H9 (cell line): Measurements from ENCODE around the gene INPP5A. TPM values are rescaled to one million over a fixed set of nuclear protein-coding genes. Genes with fewer than 3 reads are reported as not detected.

Experiments used
- DNase-seq: peaks from one replicate; pipeline ENCODE4 v3.0.0-alpha.2; 2017
- H2AFZ ChIP-seq: one replicate; pipeline ENCODE4 v1.6.1; 2013; ENCODE audit warnings: mild to moderate bottlenecking, low read length, control low read depth, moderate library complexity
- H2AK5ac ChIP-seq: 2 replicates; pipeline ENCODE4 v1.6.1; 2013; ENCODE audit warnings: low read length, control low read depth, mixed read lengths; ENCODE audit not compliant: insufficient read length
- H2BK120ac ChIP-seq: one replicate; pipeline ENCODE4 v1.6.1; 2013; ENCODE audit warnings: low read depth, mild to moderate bottlenecking, low read length, control low read depth, inconsistent platforms; ENCODE audit not compliant: poor library complexity, severe bottlenecking
- H2BK12ac ChIP-seq: 2 replicates; pipeline ENCODE4 v1.6.1; 2013; ENCODE audit warnings: low read length, control low read depth, mixed read lengths, low read depth; ENCODE audit not compliant: insufficient read length
- H2BK15ac ChIP-seq: 2 replicates; pipeline ENCODE4 v1.6.1; 2013; ENCODE audit warnings: low read depth, low read length, control low read depth
- H2BK20ac ChIP-seq: one replicate; pipeline ENCODE4 v1.6.1; 2013; ENCODE audit warnings: low read depth, mild to moderate bottlenecking, low read length, control low read depth, inconsistent platforms; ENCODE audit not compliant: poor library complexity, severe bottlenecking
- H2BK5ac ChIP-seq: 2 replicates; pipeline ENCODE4 v1.6.1; 2013; ENCODE audit warnings: low read length, control low read depth, mixed read lengths; ENCODE audit not compliant: insufficient read length
- H3K14ac ChIP-seq: 2 replicates; pipeline ENCODE4 v1.6.1; 2013; ENCODE audit warnings: low read length, control low read depth; ENCODE audit not compliant: insufficient read depth
- H3K18ac ChIP-seq: 2 replicates; pipeline ENCODE4 v1.6.1; 2013; ENCODE audit warnings: low read depth, mild to moderate bottlenecking, mixed read lengths, low read length, control low read depth; ENCODE audit not compliant: insufficient read length
- H3K23ac ChIP-seq: 2 replicates; pipeline ENCODE4 v1.6.1; 2013; ENCODE audit warnings: low read length, control low read depth, mixed read lengths, low read depth; ENCODE audit not compliant: insufficient read length
- H3K23me2 ChIP-seq: 2 replicates; pipeline ENCODE4 v1.6.1; 2013; ENCODE audit warnings: low read depth, mild to moderate bottlenecking, mixed read lengths, low read length, control low read depth; ENCODE audit not compliant: insufficient read length, poor library complexity, severe bottlenecking
- H3K27ac ChIP-seq: 2 replicates; pipeline ENCODE4 v1.5.1; 2013; ENCODE audit warnings: low read length, control low read depth, mixed read lengths, low read depth; ENCODE audit not compliant: insufficient read length
- H3K27me3 ChIP-seq: 2 replicates; pipeline ENCODE4 v1.6.1; 2013; ENCODE audit warnings: low read length, control low read depth, inconsistent platforms; ENCODE audit not compliant: insufficient read depth
- H3K4ac ChIP-seq: 2 replicates; pipeline ENCODE4 v1.6.1; 2013; ENCODE audit warnings: low read depth, mild to moderate bottlenecking, control low read depth, inconsistent platforms, low read length, moderate library complexity
- H3K4me1 ChIP-seq: 2 replicates; pipeline ENCODE4 v1.6.1; 2013; ENCODE audit warnings: low read length, control low read depth, inconsistent platforms; ENCODE audit not compliant: insufficient read depth
- H3K4me2 ChIP-seq: 2 replicates; pipeline ENCODE4 v1.6.1; 2013; ENCODE audit warnings: low read length, control low read depth, mixed read lengths; ENCODE audit not compliant: insufficient read length, insufficient read depth
- H3K56ac ChIP-seq: 2 replicates; pipeline ENCODE4 v1.6.1; 2013; ENCODE audit warnings: low read depth, mild to moderate bottlenecking, mixed read lengths, low read length, control low read depth; ENCODE audit not compliant: insufficient read length
- H3K79me1 ChIP-seq: 2 replicates; pipeline ENCODE4 v1.6.1; 2013; ENCODE audit warnings: low read depth, mild to moderate bottlenecking, moderate library complexity, low read length, control low read depth, inconsistent platforms; ENCODE audit not compliant: insufficient read depth, poor library complexity, severe bottlenecking
- H3K79me2 ChIP-seq: 2 replicates; pipeline ENCODE4 v1.6.1; 2013; ENCODE audit warnings: low read length, control low read depth, inconsistent platforms; ENCODE audit not compliant: insufficient read depth
- H3K9ac ChIP-seq: 2 replicates; pipeline ENCODE4 v1.6.1; 2013; ENCODE audit warnings: low read length, control low read depth, mixed read lengths; ENCODE audit not compliant: insufficient read length; ENCODE audit errors: extremely low read depth
- H3K9me3 ChIP-seq: one replicate; pipeline ENCODE4 v1.6.1; 2013; ENCODE audit warnings: low read depth, low read length, inconsistent platforms; ENCODE audit not compliant: control insufficient read depth
- H3T11ph ChIP-seq: one replicate; pipeline ENCODE4 v1.6.1; 2013; ENCODE audit warnings: mild to moderate bottlenecking, low read length, control low read depth, inconsistent platforms
- H4K20me1 ChIP-seq: one replicate; pipeline ENCODE4 v1.6.1; 2013; ENCODE audit not compliant: control insufficient read depth, insufficient read length, insufficient read depth
- H4K5ac ChIP-seq: 2 replicates; pipeline ENCODE4 v1.6.1; 2013; ENCODE audit warnings: low read depth, mild to moderate bottlenecking, mixed read lengths, low read length, control low read depth; ENCODE audit not compliant: insufficient read length
- H4K8ac ChIP-seq: replicated peaks from 2 replicates; pipeline ENCODE4 v1.6.1; 2013; ENCODE audit warnings: low read length, control low read depth, mixed read lengths, low read depth; ENCODE audit not compliant: insufficient read length
- H4K91ac ChIP-seq: 2 replicates; pipeline ENCODE4 v1.6.1; 2013; ENCODE audit warnings: low read depth, mild to moderate bottlenecking, moderate library complexity, mixed read lengths, low read length, control low read depth; ENCODE audit not compliant: insufficient read length
- H3K27ac Mint-ChIP-seq, 3 experiments: 2 replicates in 2 of 3; 3 replicates in 1 of 3; pipeline ENCODE4 v1.8.0; 2020 to 2021; ENCODE audit warnings: mixed read lengths in 3 of 3, mild to moderate bottlenecking in 1 of 3, moderate library complexity in 1 of 3
- H3K27me3 Mint-ChIP-seq: 2 replicates; pipeline ENCODE4 v1.8.0; 2021; ENCODE audit warnings: low read depth, mild to moderate bottlenecking, moderate library complexity, mixed read lengths
- H3K36me3 Mint-ChIP-seq, 3 experiments: 2 replicates in 2 of 3; 3 replicates in 1 of 3; pipeline ENCODE4 v1.8.0; 2020 to 2021; ENCODE audit warnings: low read depth in 3 of 3, mixed read lengths in 3 of 3; ENCODE audit not compliant: insufficient read depth in 1 of 3
- H3K4me1 Mint-ChIP-seq, 2 experiments: 2 replicates each; pipeline ENCODE4 v1.8.0; 2020; ENCODE audit warnings: mixed read lengths in 2 of 2
- H3K4me3 Mint-ChIP-seq, 2 experiments: 2 replicates in 1 of 2; 3 replicates in 1 of 2; pipeline ENCODE4 v1.8.0; 2020 to 2021; ENCODE audit warnings: mild to moderate bottlenecking in 2 of 2, mixed read lengths in 2 of 2, moderate library complexity in 1 of 2
- H3K9me3 Mint-ChIP-seq, 2 experiments: 2 replicates in 1 of 2; 3 replicates in 1 of 2; pipeline ENCODE4 v1.8.0; 2020; ENCODE audit warnings: mild to moderate bottlenecking in 2 of 2, mixed read lengths in 2 of 2, moderate library complexity in 1 of 2
- CTCF ChIP-seq: fragments of 200-600 bp; sonication (generic); conservative IDR thresholded peaks from 3 replicates; pipeline ENCODE4 v1.8.0; 2021; ENCODE audit warnings: antibody characterized with exemption, mild to moderate bottlenecking
- WGBS: extraction: QIAGEN DNeasy Blood & Tissue Kit; methylation state at CpG from one replicate; pipeline ENCODE4 v1.1.7; 2013; ENCODE audit warnings: missing lambda C conversion rate, low lambda C conversion rate, mixed read lengths; ENCODE audit not compliant: insufficient read length; ENCODE audit errors: extremely low coverage; 5-methylcytosine and 5-hydroxymethylcytosine counted together
- total RNA-seq: library from RNA; stranded (reverse); gene quantifications from 2 replicates; pipeline ENCODE4 v1.2.1, GENCODE V29; 2021

The INPP5A gene
- total RNA-seq, 1 experiment from 2014 or later = 17.7 TPM

- Histone ChIP-seq H4K5ac (no peak overlapping the region), H3K27me3 (no peaks in the 10 kb centered on the region), H3K9me3 (no peaks in the 10 kb centered on the region), H3T11ph (no peak overlapping the region), H2BK120ac (no peak overlapping the region), H3K27ac (no peak overlapping the region), H3K23me2 (no peaks in the 10 kb centered on the region), H4K20me1 (no peaks in the 10 kb centered on the region), H2BK12ac (no peak overlapping the region), H3K79me1 (no peaks in the 10 kb centered on the region), H2AFZ (no peak overlapping the region), H2AK5ac (no peak overlapping the region), H2BK20ac (no peak overlapping the region), H3K4me1 (no peaks in the 10 kb centered on the region; the same call in 1 of the 2 replicates), H2BK5ac (no peak overlapping the region), H3K4ac (no peak overlapping the region), H3K23ac (no peak overlapping the region), H3K14ac (no peak overlapping the region), H2BK15ac (no peak overlapping the region), H3K79me2 (no peaks in the 10 kb centered on the region), H3K56ac (no peak overlapping the region), H3K9ac (no peak overlapping the region), H3K4me2 (no peak overlapping the region), H4K8ac (no peak overlapping the region), H3K18ac (no peak overlapping the region), H4K91ac (no peak overlapping the region)
- TF ChIP-seq CTCF = no peak
- Mint-ChIP-seq H3K4me3 (no peak overlapping the region), H3K27ac (no peak overlapping the region), H3K9me3 (peaks cover 6 to 9% of the 10 kb centered on the region in 2 experiments; a peak in 3 of 5 replicates), H3K36me3 (no peaks in the 10 kb centered on the region), H3K4me1 (peaks cover 10 to 15% of the 10 kb centered on the region in 2 experiments), H3K27me3 (peaks cover 10% of the 10 kb centered on the region)
- no peak for DNase-seq
- WGBS = no CpG with 5 or more reads among the region's 4 CpGs
These were observed 97.3 kb downstream of the INPP5A start for GRCh38 chr10:132634947-132635271.
